Astrocyte (in vitro differentiated cells and primary cell): ENCODE data around the gene THADA.

Experiments used
- EZH2 ChIP-seq: IDR thresholded peaks from 2 replicates; pipeline ENCODE4 v1.6.1; 2012; ENCODE audit warnings: mild to moderate bottlenecking, low read length, inconsistent platforms; ENCODE audit not compliant: insufficient read depth
- TF ChIP-seq, protein P1 (sequence below): IDR thresholded peaks from 2 replicates; pipeline ENCODE4 v1.5.1; 2011; ENCODE audit warnings: low read depth, mild to moderate bottlenecking, inconsistent platforms, low read length, moderate library complexity; ENCODE audit not compliant: insufficient read depth

GRCh38 chr2:43464590-43464989, 131.2 kb downstream of the THADA start:
- TF ChIP-seq, protein P1, sequence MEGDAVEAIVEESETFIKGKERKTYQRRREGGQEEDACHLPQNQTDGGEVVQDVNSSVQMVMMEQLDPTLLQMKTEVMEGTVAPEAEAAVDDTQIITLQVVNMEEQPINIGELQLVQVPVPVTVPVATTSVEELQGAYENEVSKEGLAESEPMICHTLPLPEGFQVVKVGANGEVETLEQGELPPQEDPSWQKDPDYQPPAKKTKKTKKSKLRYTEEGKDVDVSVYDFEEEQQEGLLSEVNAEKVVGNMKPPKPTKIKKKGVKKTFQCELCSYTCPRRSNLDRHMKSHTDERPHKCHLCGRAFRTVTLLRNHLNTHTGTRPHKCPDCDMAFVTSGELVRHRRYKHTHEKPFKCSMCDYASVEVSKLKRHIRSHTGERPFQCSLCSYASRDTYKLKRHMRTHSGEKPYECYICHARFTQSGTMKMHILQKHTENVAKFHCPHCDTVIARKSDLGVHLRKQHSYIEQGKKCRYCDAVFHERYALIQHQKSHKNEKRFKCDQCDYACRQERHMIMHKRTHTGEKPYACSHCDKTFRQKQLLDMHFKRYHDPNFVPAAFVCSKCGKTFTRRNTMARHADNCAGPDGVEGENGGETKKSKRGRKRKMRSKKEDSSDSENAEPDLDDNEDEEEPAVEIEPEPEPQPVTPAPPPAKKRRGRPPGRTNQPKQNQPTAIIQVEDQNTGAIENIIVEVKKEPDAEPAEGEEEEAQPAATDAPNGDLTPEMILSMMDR, result no peak
- TF ChIP-seq EZH2, result no peak
